ENCODE measurements around the gene PRG3. TPM values are rescaled to one million over a fixed set of nuclear protein-coding genes. Genes with fewer than 3 reads are reported as not detected.

The PRG3 gene
- total RNA-seq, 1 experiment from 2014 or later = not detected

- no peaks in the 10 kb centered on the region for H3K36me3 Mint-ChIP-seq
- DNase-seq (ENCODE audit: low spot score) = no peak
- no peak for ATAC-seq
- no peak for TF ChIP-seq ZSCAN18 (CRISPR knock-in tag; IDR thresholded peaks at IDR 0.05)
- no peak for TF ChIP-seq RORB (CRISPR knock-in tag; IDR thresholded peaks at IDR 0.05)
- TF ChIP-seq ZMAT4 (CRISPR knock-in tag; IDR thresholded peaks at IDR 0.05) = no peak
- no peak for TF ChIP-seq ATF6 (CRISPR knock-in tag; IDR thresholded peaks at IDR 0.05)
- no peak for TF ChIP-seq JAZF1 (CRISPR knock-in tag; IDR thresholded peaks at IDR 0.05)
- no peak for TF ChIP-seq EMX1 (CRISPR knock-in tag; IDR thresholded peaks at IDR 0.05)
- no peak for TF ChIP-seq ETV6 (CRISPR knock-in tag; IDR thresholded peaks at IDR 0.05)
- TF ChIP-seq ZNF532 (CRISPR knock-in tag; IDR thresholded peaks at IDR 0.05; ENCODE audit: borderline replicate concordance) = no peak
- no peak for TF ChIP-seq OVOL2 (CRISPR knock-in tag; IDR thresholded peaks at IDR 0.05; ENCODE audit: borderline replicate concordance)
- TF ChIP-seq ZNF396 (CRISPR knock-in tag; IDR thresholded peaks at IDR 0.05; ENCODE audit: borderline replicate concordance) = no peak
- TF ChIP-seq CREM (CRISPR knock-in tag; IDR thresholded peaks at IDR 0.05) = no peak
- TF ChIP-seq FOXK1 (CRISPR knock-in tag; IDR thresholded peaks at IDR 0.05) = no peak
- no peak for TF ChIP-seq JUN (CRISPR knock-in tag; IDR thresholded peaks at IDR 0.05)
- no peak for TF ChIP-seq SMAD4 (CRISPR knock-in tag; IDR thresholded peaks at IDR 0.05)
- TF ChIP-seq USF1 (CRISPR knock-in tag; IDR thresholded peaks at IDR 0.05) = no peak
- POLR2A ChIA-PET = no interaction called here
- CTCF ChIA-PET = no interaction called here
- peaks cover 41% of the 10 kb centered on the region for H3K27me3 Mint-ChIP-seq (ENCODE audit: low read depth)
- H3K27ac Mint-ChIP-seq = no peak overlapping the region
- no peak overlapping the region for H3K4me3 Mint-ChIP-seq
- H3K9me3 Mint-ChIP-seq = peaks cover 6% of the 10 kb centered on the region
- H3K4me1 Mint-ChIP-seq = peaks cover 2% of the 10 kb centered on the region; the same call in 1 of the 2 replicates
Measured at GRCh38 chr11:57378186-57378585, 2.8 kb downstream of the PRG3 start.

- CTCF ChIA-PET = interaction anchor here (0.9 to 2.0 kb wide), 6 partner anchors 12 to 81 kb away, joined by 3 to 11 read pairs (median 4); no protein-coding TSS in a partner anchor
- H3K27ac Mint-ChIP-seq = no peak overlapping the region
- TF ChIP-seq CBFB (CRISPR knock-in tag; IDR thresholded peaks at IDR 0.05; ENCODE audit: low read depth) = no peak
- TF ChIP-seq SP1 (CRISPR knock-in tag; conservative IDR thresholded peaks at IDR 0.05) = no peak
- no peak for TF ChIP-seq ELF4 (CRISPR knock-in tag; IDR thresholded peaks at IDR 0.05; ENCODE audit: low read depth)
- no peak for TF ChIP-seq FOXK1 (CRISPR knock-in tag; IDR thresholded peaks at IDR 0.05)
- TF ChIP-seq USF1 (CRISPR knock-in tag; IDR thresholded peaks at IDR 0.05) = no peak
- H3K4me3 Mint-ChIP-seq = peak overlapping the region; percentile 51
- POLR2A ChIA-PET = no interaction called here
- H3K36me3 Mint-ChIP-seq = no peaks in the 10 kb centered on the region
- no peak for DNase-seq (ENCODE audit: low spot score)
- peaks cover 6% of the 10 kb centered on the region for H3K9me3 Mint-ChIP-seq
- no peak for ATAC-seq
- peaks cover 36% of the 10 kb centered on the region for H3K27me3 Mint-ChIP-seq (ENCODE audit: low read depth)
- peaks cover 2% of the 10 kb centered on the region; the same call in 1 of the 2 replicates for H3K4me1 Mint-ChIP-seq
Measured at GRCh38 chr11:57377107-57377506, 3.8 kb downstream of the PRG3 start.

Data from WTC11 (cell line).